Endothelial cell of umbilical vein (primary cell): Measurements from ENCODE around the gene CXCR2. TPM values are rescaled to one million over a fixed set of nuclear protein-coding genes. Genes with fewer than 3 reads are reported as not detected.

ENCODE experiments used
- BruUV-seq: library from RNA; stranded (reverse); fragments of 400-500 nt; replicated peaks from 2 replicates; lab custom pipeline; 2021; lab: Mats Ljungman, UMichigan
- CTCF ChIA-PET: fragments of 300-600, 350-600 bp; sonication (Branson Sonifier 250); formaldehyde crosslinking; loops from one replicate; lab custom pipeline; 2021; ENCODE audit warnings: antibody characterized with exemption, inconsistent platforms; lab: Charles Lee
- POLR2A ChIA-PET: fragments of 300-600, 350-600 bp; sonication (Branson Sonifier 250); formaldehyde crosslinking; loops from one replicate; lab custom pipeline; 2021; ENCODE audit warnings: antibody characterized with exemption, inconsistent platforms; lab: Charles Lee
- DNase-seq: peaks from one replicate; pipeline ENCODE4 v3.0.0-alpha.2; 2011; ENCODE audit warnings: low read depth, low spot score
- FAIRE-seq: peaks from 2 replicates; lab custom pipeline; 2011; peaks lifted over from hg19 to GRCh38; lab: Jason Lieb, UNC
- H2AFZ ChIP-seq: 2 replicates; pipeline ENCODE4 v1.6.0; 2012; ENCODE audit warnings: low read depth, low read length, control low read depth, inconsistent platforms
- H3K27ac ChIP-seq: 2 replicates; pipeline ENCODE4 v1.5.1; 2011; ENCODE audit warnings: low read depth, mild to moderate bottlenecking, control low read depth, low read length, moderate library complexity; ENCODE audit not compliant: insufficient read depth
- H3K27me3 ChIP-seq, 2 experiments: 2 replicates each; pipeline versions ENCODE4 v1.6.0 to v1.6.1; 2011; ENCODE audit warnings: low read length in 2 of 2, mixed read lengths in 1 of 2; ENCODE audit not compliant: control insufficient read depth in 2 of 2, insufficient read depth in 2 of 2
- H3K36me3 ChIP-seq, 2 experiments: 2 replicates in 1 of 2; 3 replicates in 1 of 2; pipeline ENCODE4 v1.5.1; 2011; ENCODE audit warnings: low read length in 2 of 2, mild to moderate bottlenecking in 1 of 2, moderate library complexity in 1 of 2; ENCODE audit not compliant: control insufficient read depth in 2 of 2, insufficient read depth in 2 of 2; ENCODE audit errors: extremely low read depth in 1 of 2
- H3K4me1 ChIP-seq: 3 replicates; pipeline ENCODE4 v1.5.1; 2011; ENCODE audit warnings: mild to moderate bottlenecking, low read length; ENCODE audit not compliant: control insufficient read depth, insufficient read depth; ENCODE audit errors: extremely low read depth
- H3K4me2 ChIP-seq: 2 replicates; pipeline ENCODE4 v1.6.1; 2011; ENCODE audit warnings: low read length, control low read depth, mixed read lengths; ENCODE audit not compliant: insufficient read depth
- H3K4me3 ChIP-seq, 3 experiments: fragments of 200-600 bp in 1 of 3; sonication (generic), shearing (Covaris generic) in 1 of 3; replicated peaks in 1 of 3; 2 replicates each; pipeline ENCODE4 v1.5.1; 2011 to 2016; ENCODE audit warnings: control low read depth in 3 of 3, low read length in 3 of 3, mild to moderate bottlenecking in 2 of 3, inconsistent platforms in 1 of 3, low read depth in 1 of 3, moderate library complexity in 1 of 3; ENCODE audit not compliant: insufficient read depth in 1 of 3
- H3K79me2 ChIP-seq: 2 replicates; pipeline ENCODE4 v1.6.0; 2012; ENCODE audit warnings: low read length, inconsistent platforms; ENCODE audit not compliant: control insufficient read depth, insufficient read depth
- H3K9ac ChIP-seq: replicated peaks from 2 replicates; pipeline ENCODE3; 2011; ENCODE audit warnings: low read length, control low read depth; ENCODE audit not compliant: insufficient read depth; ENCODE audit errors: extremely low read depth
- H3K9me1 ChIP-seq: replicated peaks from 3 replicates; pipeline ENCODE4 v1.6.0; 2011; ENCODE audit warnings: mild to moderate bottlenecking, low read length; ENCODE audit not compliant: control insufficient read depth, insufficient read depth; ENCODE audit errors: extremely low read depth
- H3K9me3 ChIP-seq: replicated peaks from 2 replicates; pipeline ENCODE4 v1.5.1; 2012; ENCODE audit warnings: low read length, inconsistent platforms; ENCODE audit not compliant: control insufficient read depth, insufficient read depth
- H4K20me1 ChIP-seq: replicated peaks from 2 replicates; pipeline ENCODE3; 2011; ENCODE audit warnings: mild to moderate bottlenecking, low read length; ENCODE audit not compliant: control insufficient read depth, insufficient read depth; ENCODE audit errors: extremely low read depth
- CTCF ChIP-seq, 2 donors: IDR thresholded peaks; 1 replicate in 1 of 2; 2 replicates in 1 of 2; pipeline ENCODE4 v1.5.1; 2011; ENCODE audit warnings: low read length in 2 of 2, mild to moderate bottlenecking in 2 of 2, moderate library complexity in 2 of 2, control low read depth in 1 of 2, inconsistent platforms in 1 of 2, low read depth in 1 of 2; ENCODE audit not compliant: insufficient read depth in 1 of 2; ENCODE audit errors: extremely low read depth in 1 of 2
- EZH2 ChIP-seq: IDR thresholded peaks from 2 replicates; pipeline ENCODE4 v1.6.1; 2012; ENCODE audit warnings: borderline replicate concordance, low read depth, mild to moderate bottlenecking, moderate library complexity, low read length, inconsistent platforms; ENCODE audit not compliant: severe bottlenecking
- FOS ChIP-seq: IDR thresholded peaks from 2 replicates; pipeline ENCODE4 v1.6.1; 2011; ENCODE audit warnings: mild to moderate bottlenecking, low read length, moderate library complexity, borderline replicate concordance; ENCODE audit not compliant: insufficient read depth
- GATA2 ChIP-seq: IDR thresholded peaks from 2 replicates; pipeline ENCODE4 v1.7.0; 2011; ENCODE audit warnings: low read depth, mild to moderate bottlenecking, moderate library complexity, mixed read lengths, low read length; ENCODE audit not compliant: insufficient read length, insufficient read depth
- JUN ChIP-seq: IDR thresholded peaks from 2 replicates; pipeline ENCODE4 v1.6.1; 2011; ENCODE audit warnings: borderline replicate concordance, low read depth; ENCODE audit not compliant: insufficient read length, insufficient read depth
- MAX ChIP-seq: IDR thresholded peaks from 2 replicates; pipeline ENCODE4 v1.6.1; 2011; ENCODE audit not compliant: insufficient read depth, insufficient read length
- MYC ChIP-seq: IDR thresholded peaks from one replicate; pipeline ENCODE4 v1.6.1; 2011; ENCODE audit warnings: mild to moderate bottlenecking, low read depth, low read length
- POLR2A ChIP-seq: IDR thresholded peaks from 2 replicates; pipeline ENCODE4 v1.6.1; 2012; ENCODE audit warnings: low read depth, mild to moderate bottlenecking, control low read depth, low read length
- POLR2AphosphoS5 ChIP-seq: IDR thresholded peaks from 2 replicates; pipeline ENCODE4 v1.6.1; 2012; ENCODE audit warnings: low read depth, mild to moderate bottlenecking, control low read depth, low read length, moderate library complexity; ENCODE audit not compliant: insufficient read depth
- dilution Hi-C: fragments of 300-500 bp; cut with MboI; formaldehyde crosslinking; loops from one replicate; pipeline ENCODE4 v1.15.0; 2019; ENCODE audit warnings: low sequenced_read_pairs; ENCODE audit not compliant: extremely low pct_ligation_motif_present
- intact Hi-C: fragments of 100-400 bp; cut with micrococcal nuclease; formaldehyde crosslinking; loops from one replicate; pipeline ENCODE4 v1.10.0; 2022
- polyA plus RNA-seq, 4 experiments: library from polyadenylated mRNA; depleted of rRNA in 3 of 4; stranded (reverse) in 3 of 4; unstranded in 1 of 4; fragments of >200 nt; gene quantifications; 2 replicates each; pipeline versions ENCODE4 v1.2.1 to v1.2.3, GENCODE V29; 2011 to 2012; ENCODE audit warnings: missing spikeins in 1 of 4
- total RNA-seq: library from RNA; stranded (reverse); gene quantifications from 2 replicates; pipeline ENCODE4 v1.2.3, GENCODE V29; 2021

The CXCR2 gene
- total and polyA plus RNA-seq, 2 donors (not counting 3 experiments of a cell fraction or from before 2014, with no cell fraction given) = not detected

- Histone ChIP-seq H3K27me3 (peaks cover 11 to 14% of the 10 kb centered on the region in 2 experiments), H3K4me1 (no peaks in the 10 kb centered on the region), H2AFZ (no peak overlapping the region), H4K20me1 (no peaks in the 10 kb centered on the region), H3K9me3 (no peaks in the 10 kb centered on the region), H3K36me3 (no peaks in the 10 kb centered on the region), H3K4me2 (no peak overlapping the region), H3K4me3 (no peak overlapping the region), H3K79me2 (no peaks in the 10 kb centered on the region), H3K9ac (no peak overlapping the region), H3K27ac (no peak overlapping the region), H3K9me1 (no peaks in the 10 kb centered on the region)
- FAIRE-seq = no peak
- dilution Hi-C loops = no loop called here
- DNase-seq = no peak
- ChIA-PET POLR2A (no interaction called here), CTCF (no interaction called here)
- TF ChIP-seq POLR2AphosphoS5 (no peak), MAX (no peak), MYC (no peak), EZH2 (no peak), GATA2 (no peak), CTCF (IDR thresholded peaks at IDR 0.05; ENCODE audit: extremely low read depth in 1 of 2, insufficient read depth in 1 of 2, low read depth in 1 of 2, low read length in 2 of 2) (no peak), JUN (no peak), FOS (no peak), POLR2A (no peak)
- intact Hi-C loops = no loop called here
- no TSS peak for BruUV-seq
Observed at GRCh38 chr2:218162814-218163213, 37.0 kb downstream of the CXCR2 start.
